ENCODE results near the gene MAIP1. TPM values are rescaled to one million over a fixed set of nuclear protein-coding genes. Genes with fewer than 3 reads are reported as not detected.
A peak's percentile ranks its signal among the peaks of the same experiment; 100 is the strongest.

Gene MAIP1
- total RNA-seq, 1 experiment from 2014 or later, result 27.9 TPM

GRCh38 chr2:199916980-199917379 is 38.4 kb upstream of the MAIP1 start:
- H3K36me3 Mint-ChIP-seq (ENCODE audit: insufficient read depth, unreplicated experiment), result peaks cover 8% of the 10 kb centered on the region
- no peak overlapping the region for H3K27ac Mint-ChIP-seq (ENCODE audit: unreplicated experiment)
- H3K4me3 Mint-ChIP-seq (ENCODE audit: low read depth, unreplicated experiment), result no peak overlapping the region
- H3K4me1 Mint-ChIP-seq (ENCODE audit: low read depth, unreplicated experiment), result peaks cover 15% of the 10 kb centered on the region
- intact Hi-C loops (cut with micrococcal nuclease; ENCODE audit: unreplicated experiment), result no loop called here
- no peak for DNase-seq
- H3K9me3 Mint-ChIP-seq (ENCODE audit: low read depth, unreplicated experiment), result no peaks in the 10 kb centered on the region
- no peaks in the 10 kb centered on the region for H3K27me3 Mint-ChIP-seq (ENCODE audit: unreplicated experiment)
- TF ChIP-seq, protein P1, sequence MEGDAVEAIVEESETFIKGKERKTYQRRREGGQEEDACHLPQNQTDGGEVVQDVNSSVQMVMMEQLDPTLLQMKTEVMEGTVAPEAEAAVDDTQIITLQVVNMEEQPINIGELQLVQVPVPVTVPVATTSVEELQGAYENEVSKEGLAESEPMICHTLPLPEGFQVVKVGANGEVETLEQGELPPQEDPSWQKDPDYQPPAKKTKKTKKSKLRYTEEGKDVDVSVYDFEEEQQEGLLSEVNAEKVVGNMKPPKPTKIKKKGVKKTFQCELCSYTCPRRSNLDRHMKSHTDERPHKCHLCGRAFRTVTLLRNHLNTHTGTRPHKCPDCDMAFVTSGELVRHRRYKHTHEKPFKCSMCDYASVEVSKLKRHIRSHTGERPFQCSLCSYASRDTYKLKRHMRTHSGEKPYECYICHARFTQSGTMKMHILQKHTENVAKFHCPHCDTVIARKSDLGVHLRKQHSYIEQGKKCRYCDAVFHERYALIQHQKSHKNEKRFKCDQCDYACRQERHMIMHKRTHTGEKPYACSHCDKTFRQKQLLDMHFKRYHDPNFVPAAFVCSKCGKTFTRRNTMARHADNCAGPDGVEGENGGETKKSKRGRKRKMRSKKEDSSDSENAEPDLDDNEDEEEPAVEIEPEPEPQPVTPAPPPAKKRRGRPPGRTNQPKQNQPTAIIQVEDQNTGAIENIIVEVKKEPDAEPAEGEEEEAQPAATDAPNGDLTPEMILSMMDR (IDR thresholded peaks at IDR 0.05; ENCODE audit: unreplicated experiment), result no peak
- CTCF ChIA-PET, result no interaction called here
- BruUV-seq (replicated peaks), result no TSS peak

DNA sequence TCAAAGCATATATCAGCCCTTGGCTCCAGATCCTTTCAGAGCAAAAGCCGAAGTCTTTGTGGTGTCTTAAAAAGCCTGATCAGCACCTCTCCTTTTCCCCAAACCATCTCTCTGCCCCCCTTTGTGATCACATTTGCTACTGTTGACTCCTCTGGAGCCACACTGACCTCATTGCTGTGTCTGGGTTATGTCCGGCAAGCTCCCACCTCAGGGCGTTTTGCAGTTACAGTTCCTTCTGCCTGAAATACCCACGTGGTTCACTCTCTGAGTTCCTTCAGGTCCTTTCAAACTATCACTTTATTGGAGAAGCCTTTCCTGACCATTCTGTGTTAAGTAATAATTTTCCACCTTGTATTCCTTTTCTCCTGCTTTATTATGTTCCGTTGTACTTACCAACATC is 32.5 kb upstream of the MAIP1 start:
- intact Hi-C loops (cut with micrococcal nuclease; ENCODE audit: unreplicated experiment), result no loop called here
- Mint-ChIP-seq H3K9me3 (ENCODE audit: low read depth, unreplicated experiment) (no peaks in the 10 kb centered on the region), H3K36me3 (ENCODE audit: insufficient read depth, unreplicated experiment) (peaks cover 14% of the 10 kb centered on the region), H3K4me1 (ENCODE audit: low read depth, unreplicated experiment) (peaks cover 17% of the 10 kb centered on the region), H3K27ac (ENCODE audit: unreplicated experiment) (no peak overlapping the region), H3K4me3 (ENCODE audit: low read depth, unreplicated experiment) (peak overlapping the region; percentile 12), H3K27me3 (ENCODE audit: unreplicated experiment) (no peaks in the 10 kb centered on the region)
- DNase-seq, result no peak
- no TSS peak for BruUV-seq (replicated peaks)
- CTCF ChIA-PET, result no interaction called here
- TF ChIP-seq, protein P1 (IDR thresholded peaks at IDR 0.05; ENCODE audit: unreplicated experiment), result no peak

DNA sequence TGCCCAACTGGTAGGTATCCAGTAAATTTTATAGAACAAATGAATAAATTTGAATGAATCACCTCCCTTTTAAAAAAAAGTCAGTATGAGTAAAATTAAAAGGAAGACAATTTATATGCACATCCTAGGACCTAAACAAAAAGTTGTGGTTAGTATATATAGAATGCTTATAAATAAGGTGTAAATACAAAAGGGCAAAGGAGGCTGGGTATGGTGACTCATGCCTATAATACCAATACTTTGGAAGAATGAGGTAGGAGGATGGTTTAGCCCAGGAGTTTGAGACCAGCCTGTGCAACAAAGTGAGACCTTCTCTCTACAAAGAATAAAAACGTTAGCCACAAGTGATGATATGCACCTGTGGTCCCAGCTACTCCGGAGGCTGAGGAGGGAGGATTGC is 31.5 kb upstream of the MAIP1 start:
- Mint-ChIP-seq H3K27me3 (ENCODE audit: unreplicated experiment) (no peaks in the 10 kb centered on the region), H3K4me3 (ENCODE audit: low read depth, unreplicated experiment) (no peak overlapping the region), H3K27ac (ENCODE audit: unreplicated experiment) (no peak overlapping the region), H3K4me1 (ENCODE audit: low read depth, unreplicated experiment) (peaks cover 17% of the 10 kb centered on the region), H3K9me3 (ENCODE audit: low read depth, unreplicated experiment) (no peaks in the 10 kb centered on the region), H3K36me3 (ENCODE audit: insufficient read depth, unreplicated experiment) (peaks cover 17% of the 10 kb centered on the region)
- DNase-seq, result no peak
- CTCF ChIA-PET, result no interaction called here
- BruUV-seq (replicated peaks), result no TSS peak
- TF ChIP-seq, protein P1 (IDR thresholded peaks at IDR 0.05; ENCODE audit: unreplicated experiment), result no peak
- intact Hi-C loops (cut with micrococcal nuclease; ENCODE audit: unreplicated experiment), result no loop called here

- no peak overlapping the region for H3K27ac Mint-ChIP-seq (ENCODE audit: unreplicated experiment)
- intact Hi-C loops (cut with micrococcal nuclease; ENCODE audit: unreplicated experiment), result no loop called here
- peaks cover 31% of the 10 kb centered on the region for H3K36me3 Mint-ChIP-seq (ENCODE audit: insufficient read depth, unreplicated experiment)
- no peaks in the 10 kb centered on the region for H3K9me3 Mint-ChIP-seq (ENCODE audit: low read depth, unreplicated experiment)
- H3K27me3 Mint-ChIP-seq (ENCODE audit: unreplicated experiment), result no peaks in the 10 kb centered on the region
- BruUV-seq (replicated peaks), result no TSS peak
- DNase-seq, result no peak
- TF ChIP-seq, protein P1 (IDR thresholded peaks at IDR 0.05; ENCODE audit: unreplicated experiment), result no peak
- CTCF ChIA-PET, result interaction anchor here (1.6 kb wide), 1 partner anchor 13 kb away, joined by 3 read pairs; no protein-coding TSS in a partner anchor
- H3K4me1 Mint-ChIP-seq (ENCODE audit: low read depth, unreplicated experiment), result peaks cover 17% of the 10 kb centered on the region
- no peak overlapping the region for H3K4me3 Mint-ChIP-seq (ENCODE audit: low read depth, unreplicated experiment)
These were observed 28.6 kb upstream of the MAIP1 start for GRCh38 chr2:199926806-199927205.

Data from Calu3 (cell line).